DMS 273 (cell line): ENCODE data around the gene MELK.
A peak's percentile ranks its signal among the peaks of the same experiment; 100 is the strongest.

Experiments
- DNase-seq: peaks from one replicate; lab custom pipeline; 2025; ENCODE audit not compliant: unreplicated experiment; lab: John Stamatoyannopoulos, UW

Gene MELK

GRCh38 chr9:36665921-36666431, 93.3 kb downstream of the MELK start:
- DNase-seq, result no peak

GRCh38 chr9:36671561-36671960, 98.9 kb downstream of the MELK start:
- DNase-seq, result no peak

DNA sequence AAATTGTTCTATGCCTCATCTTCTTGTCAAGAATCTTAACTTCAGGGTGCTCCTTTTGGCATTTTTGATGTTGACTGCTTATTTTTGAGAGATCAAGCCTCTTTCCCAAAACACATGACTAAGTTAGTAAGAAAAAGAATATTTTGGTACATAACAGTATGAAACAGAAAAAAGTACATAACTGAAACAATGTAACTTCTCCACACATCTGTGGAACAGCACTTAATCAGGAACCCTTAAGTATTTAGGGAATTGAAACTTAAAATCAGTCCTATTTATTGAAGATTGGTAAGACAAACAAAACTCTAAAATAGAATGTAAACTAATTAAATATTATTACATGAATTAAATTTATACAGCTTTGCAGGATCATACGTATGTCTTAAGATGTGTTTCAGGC, 103.4 kb downstream of the MELK start:
- DNase-seq, result no peak

- DNase-seq, result no peak
These were observed 104.2 kb downstream of the MELK start for GRCh38 chr9:36676778-36677485.

DNA sequence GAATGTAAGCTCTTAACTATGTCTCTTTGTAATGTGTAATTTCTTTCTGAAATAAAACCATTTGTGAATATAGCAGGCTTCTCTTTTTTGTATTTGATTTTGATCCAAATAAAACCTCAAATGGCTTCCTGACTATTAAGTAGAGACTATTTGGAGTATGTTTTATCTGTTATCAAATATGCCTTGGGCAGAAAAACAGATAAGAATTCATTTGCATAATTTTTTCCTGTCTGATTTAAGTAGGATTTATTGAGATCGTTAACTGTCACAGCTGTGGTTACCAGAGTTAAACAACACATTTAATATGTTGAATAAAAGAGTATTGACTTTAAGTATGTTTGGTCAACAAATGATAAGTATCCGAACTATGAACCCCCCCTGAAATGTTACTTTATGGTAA, 104.9 kb downstream of the MELK start:
- DNase-seq, result no peak

GRCh38 chr9:36679710-36680109, 107.0 kb downstream of the MELK start:
- DNase-seq, result no peak

GRCh38 chr9:36686471-36686870, 113.8 kb downstream of the MELK start:
- DNase-seq, result no peak

DNA sequence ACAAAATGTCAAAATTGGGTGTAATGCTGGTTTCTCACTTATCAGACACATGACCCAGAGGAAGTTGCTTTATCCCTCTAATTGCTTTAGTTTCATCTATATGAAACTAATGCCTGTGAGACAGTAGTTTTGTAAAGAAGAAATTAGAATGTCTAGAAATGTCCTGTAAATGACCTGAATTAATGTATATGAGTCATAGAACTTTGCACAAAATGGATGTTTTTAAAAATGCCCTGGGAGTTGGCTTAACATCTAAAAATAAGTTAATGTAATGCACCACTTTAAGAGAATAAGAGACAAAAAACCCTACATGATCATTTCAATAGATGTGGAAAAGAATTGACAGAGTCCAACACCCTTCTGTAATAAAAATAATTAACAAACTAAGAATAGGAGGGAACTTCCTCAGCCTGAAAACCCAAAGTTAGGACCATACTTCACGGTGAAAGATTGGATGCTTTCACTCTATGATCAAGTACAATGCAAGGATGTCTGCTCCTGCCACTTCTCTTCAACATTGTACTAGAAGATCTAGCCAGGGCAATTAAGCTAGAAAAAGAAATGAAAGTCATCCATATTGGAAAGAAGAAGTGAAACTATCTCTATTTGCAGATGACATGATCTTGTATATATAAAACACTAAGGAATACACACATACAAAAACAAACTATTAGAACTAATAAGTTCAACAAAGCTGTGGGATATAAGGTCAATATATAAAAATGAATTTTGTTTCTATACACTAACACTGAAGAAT, 117.9 kb downstream of the MELK start:
- DNase-seq, result no peak

- DNase-seq, result no peak
These were observed 119.0 kb downstream of the MELK start for GRCh38 chr9:36691671-36692070.

GRCh38 chr9:36698984-36699383, 126.3 kb downstream of the MELK start:
- no peak for DNase-seq

DNA sequence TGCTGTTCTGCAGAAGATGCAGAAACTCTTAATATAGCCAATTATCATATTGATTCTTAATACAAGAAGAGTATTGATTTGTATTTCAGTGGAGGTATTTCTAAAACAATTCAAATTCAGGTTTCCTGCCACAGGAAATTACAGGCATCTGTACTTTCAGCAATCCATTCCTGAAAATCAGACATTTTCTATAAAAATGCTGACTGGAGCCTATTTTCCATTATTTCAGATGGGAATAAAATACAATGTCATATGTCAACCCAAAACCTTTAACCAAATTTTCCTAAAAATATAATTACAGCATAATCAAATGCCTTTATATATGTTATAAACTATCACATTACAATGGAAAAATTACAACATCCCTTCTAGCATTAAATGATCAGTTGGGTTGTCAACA, 131.5 kb downstream of the MELK start:
- DNase-seq, result no peak

GRCh38 chr9:36713515-36714490, 141.1 kb downstream of the MELK start:
- no peak for DNase-seq

- no peak for DNase-seq
These were observed 143.8 kb downstream of the MELK start for GRCh38 chr9:36716496-36716895.

DNA sequence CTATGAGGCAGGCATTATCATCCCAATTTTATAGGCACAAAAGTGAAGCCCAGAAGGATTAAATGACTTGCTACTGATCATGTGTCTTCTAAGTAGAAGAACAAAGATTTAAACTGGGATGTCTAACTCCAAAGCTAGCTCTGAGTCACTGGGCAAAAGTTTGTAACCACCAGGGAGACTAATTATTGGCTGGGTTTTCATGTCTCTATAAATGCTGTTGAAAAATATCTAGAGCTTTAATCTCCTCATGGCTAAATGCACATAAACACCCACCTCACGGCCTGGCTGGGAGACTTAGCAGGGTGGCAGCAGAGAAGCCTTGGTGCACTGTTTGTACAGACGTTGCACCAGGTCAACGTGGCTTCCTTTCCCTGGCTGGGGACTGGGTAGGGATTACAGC, 144.6 kb downstream of the MELK start:
- no peak for DNase-seq

- no peak for DNase-seq
These were observed 145.9 kb downstream of the MELK start for GRCh38 chr9:36718612-36719011.

DNA sequence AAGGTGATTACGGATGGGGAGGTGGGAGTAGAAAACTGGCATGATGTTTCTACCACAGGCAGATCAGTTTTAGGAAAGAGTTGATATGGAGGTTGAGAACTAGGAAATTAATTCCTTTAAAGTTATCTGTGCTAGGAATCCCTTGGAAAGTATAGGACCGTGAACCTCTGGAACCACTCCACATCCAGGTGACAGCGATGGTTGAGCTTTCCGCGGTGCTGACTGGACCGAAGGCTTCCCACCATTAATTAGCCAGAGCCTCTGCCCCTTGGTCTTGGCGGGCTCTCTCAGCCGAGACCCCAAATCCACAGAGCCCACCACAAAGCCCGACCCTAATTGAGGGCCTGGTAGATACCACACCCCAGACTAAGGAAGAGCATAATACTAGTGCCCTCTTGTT, 147.3 kb downstream of the MELK start:
- no peak for DNase-seq

DNA sequence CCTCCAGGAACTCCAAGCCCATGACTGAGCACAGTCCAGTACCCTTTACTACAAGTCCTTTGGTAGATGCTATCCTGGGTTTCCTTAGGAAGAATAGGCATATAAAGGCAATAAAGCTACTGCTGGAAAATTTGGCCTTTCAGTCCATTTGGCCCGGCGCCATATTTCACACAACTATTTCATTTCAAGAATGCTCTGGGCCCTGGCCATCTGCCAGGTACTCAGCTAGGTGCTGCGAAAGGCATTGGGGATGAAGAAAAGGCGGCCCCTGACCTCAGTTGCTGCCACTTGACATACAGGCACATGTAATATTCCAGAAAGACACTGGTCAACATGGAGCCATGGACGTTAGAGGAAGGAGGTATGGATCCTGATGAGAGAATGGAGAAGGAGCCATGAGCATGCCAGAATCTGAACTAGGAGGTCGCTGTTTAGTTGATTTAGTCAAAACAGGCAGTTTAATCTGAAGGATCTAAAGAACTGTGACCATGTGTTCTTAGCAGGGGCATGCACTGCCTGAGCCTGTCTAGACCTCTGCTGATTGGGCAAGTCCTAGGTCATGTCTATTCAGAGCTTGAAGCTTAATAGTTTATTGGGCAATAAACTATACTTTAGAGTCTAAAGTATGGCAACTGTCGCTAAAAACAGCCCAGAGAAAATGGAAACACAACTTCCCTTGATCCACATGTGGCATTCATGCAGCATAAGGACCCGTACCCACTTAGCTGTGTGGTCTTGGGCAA, 149.3 kb downstream of the MELK start:
- peak; percentile 43 for DNase-seq

DNA sequence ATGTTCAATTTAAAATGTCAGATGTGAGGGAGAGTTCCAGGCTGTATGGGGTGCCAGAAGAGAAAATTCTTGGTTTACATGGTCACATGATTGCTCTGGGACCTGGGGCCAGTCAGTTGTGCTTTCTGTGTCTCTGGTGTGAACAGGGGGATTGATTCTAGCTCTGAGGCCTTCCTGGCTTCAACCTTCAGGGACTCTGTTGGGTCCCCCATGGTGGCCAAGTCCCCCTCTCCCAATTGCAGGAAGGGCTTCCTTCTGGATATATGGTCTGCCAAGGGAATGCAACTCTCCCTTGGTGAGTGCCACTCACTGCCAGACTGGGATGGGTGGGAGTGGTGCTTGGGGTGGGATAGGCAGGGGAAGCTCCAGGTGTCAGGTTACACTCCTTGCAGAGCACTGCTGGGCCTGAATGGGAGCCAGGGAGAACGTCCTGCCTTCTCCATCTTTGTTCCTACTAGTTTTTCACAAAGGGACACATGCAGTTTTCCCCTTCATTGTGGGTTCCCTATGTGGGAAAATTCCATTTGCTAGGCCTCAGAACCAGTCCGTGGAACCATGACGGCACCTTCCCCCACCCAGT, 153.2 kb downstream of the MELK start:
- peak; percentile 48 for DNase-seq
